Kidney (tissue), 14 donors: ENCODE measurements around the gene SMIM12. TPM values are rescaled to one million over a fixed set of nuclear protein-coding genes. Genes with fewer than 3 reads are reported as not detected.

Experiments used
- DNase-seq, 5 donors: peaks; one replicate each; pipeline ENCODE4 v3.0.0-alpha.2; 2013 to 2020
- FAIRE-seq: peaks from 2 replicates; lab custom pipeline; 2012; peaks lifted over from hg19 to GRCh38; lab: Jason Lieb, UNC
- H3K27ac ChIP-seq, 2 donors: one replicate each; pipeline ENCODE4 v1.7.0; 2013; ENCODE audit warnings: low read depth in 2 of 2, low read length in 2 of 2, inconsistent platforms in 1 of 2
- H3K27me3 ChIP-seq: one replicate; pipeline ENCODE4 v1.7.1; 2013; ENCODE audit warnings: low read length, inconsistent platforms; ENCODE audit not compliant: control insufficient read depth, insufficient read depth
- H3K36me3 ChIP-seq, 3 donors: one replicate each; pipeline versions ENCODE4 v1.7.0 to v1.7.1; 2013; ENCODE audit warnings: low read length in 3 of 3, control low read depth in 1 of 3, inconsistent platforms in 1 of 3; ENCODE audit not compliant: insufficient read depth in 3 of 3, control insufficient read depth in 2 of 3
- H3K4me1 ChIP-seq, 3 donors: one replicate each; pipeline versions ENCODE4 v1.7.0 to v1.7.1; 2013; ENCODE audit warnings: low read length in 3 of 3, inconsistent platforms in 1 of 3, low read depth in 1 of 3; ENCODE audit not compliant: control insufficient read depth in 2 of 3, insufficient read depth in 2 of 3
- H3K4me3 ChIP-seq, 3 donors: one replicate each; pipeline versions ENCODE4 v1.7.0 to v1.8.1; 2013; ENCODE audit warnings: low read length in 3 of 3, control low read depth in 1 of 3, inconsistent platforms in 1 of 3
- H3K9ac ChIP-seq, 3 donors: one replicate each; pipeline versions ENCODE4 v1.7.0 to v1.7.1; 2013; ENCODE audit warnings: low read length in 3 of 3, control low read depth in 1 of 3, inconsistent platforms in 1 of 3
- H3K9me3 ChIP-seq, 3 donors: one replicate each; pipeline versions ENCODE4 v1.7.0 to v1.7.1; 2013; ENCODE audit warnings: low read length in 3 of 3, control low read depth in 1 of 3, inconsistent platforms in 1 of 3; ENCODE audit not compliant: control insufficient read depth in 2 of 3, insufficient read depth in 1 of 3
- CTCF ChIP-seq: IDR thresholded peaks from 3 replicates; pipeline ENCODE4 v1.5.1; 2012; ENCODE audit warnings: mild to moderate bottlenecking, moderate library complexity, borderline replicate concordance; ENCODE audit not compliant: insufficient read depth; ENCODE audit errors: extremely low read depth
- intact Hi-C: fragments of 100-400 bp; cut with DNase I; formaldehyde crosslinking; loops from one replicate; pipeline ENCODE4 v1.11.1; 2022
- polyA plus RNA-seq: library from polyadenylated mRNA; stranded (reverse); fragments of 350-450 nt; fragmentation: Illumina TruSeq; extraction: RNeasy Lipid Tissue Mini Kit (QIAGEN cat#74804); gene quantifications from one replicate; pipeline ENCODE4 v1.2.3, GENCODE V29; 2014; ENCODE audit warnings: low read depth, low replicate concordance; ENCODE audit not compliant: insufficient read depth
- total RNA-seq: library from RNA; stranded (reverse); fragmentation: NEBNext Ultra II Directional; extraction: Animal tissue kit (Norgen Biotek cat#: 25700); gene quantifications from one replicate; pipeline ENCODE4 v1.2.1, GENCODE V29; 2021
- donor health status: control.
- donor health status: control.
- donor health status: control.
- donor health status: control.
- donor health status: control.
- donor health status: DM: yes; HTN: yes; CAD: no.
- donor health status: Normal renal cell carcinoma (clear cell type).

The SMIM12 gene
- total and polyA plus RNA-seq, 2 donors from 2014 or later: 49.2 to 85.9 TPM

- no peak for DNase-seq
- Histone ChIP-seq H3K4me3 (no peak overlapping the region), H3K4me1 (peaks cover 0 to 23% (median 11%) of the 10 kb centered on the region in 3 donors), H3K36me3 (peaks cover 0 to 10% (median 7%) of the 10 kb centered on the region in 3 donors), H3K9ac (no peak overlapping the region), H3K27ac (no peak overlapping the region), H3K27me3 (no peaks in the 10 kb centered on the region), H3K9me3 (no peaks in the 10 kb centered on the region)
- intact Hi-C loops: no loop called here
- no peak for FAIRE-seq
- no peak for TF ChIP-seq CTCF
Observed at GRCh38 chr1:34850382-34850781, 9.2 kb downstream of the SMIM12 start.

GRCh38 chr1:34847094-34847493 is 12.5 kb downstream of the SMIM12 start:
- no peaks in the 10 kb centered on the region for H3K27me3 ChIP-seq
- no peak for FAIRE-seq
- no peak overlapping the region for H3K4me3 ChIP-seq
- H3K9me3 ChIP-seq: no peaks in the 10 kb centered on the region
- H3K9ac ChIP-seq: no peak overlapping the region
- no peaks in the 10 kb centered on the region for H3K36me3 ChIP-seq
- intact Hi-C loops: loop anchor here (10.0 kb wide), 1 partner anchor 52 kb away; the partner anchor contains the start of gene GJA4
- H3K27ac ChIP-seq: no peak overlapping the region
- peaks cover 0 to 27% (median 18%) of the 10 kb centered on the region in 3 donors for H3K4me1 ChIP-seq
- no peak for TF ChIP-seq CTCF
- DNase-seq: peak in 1 of 5 donors; percentile 51

GRCh38 chr1:34846265-34846664 is 13.3 kb downstream of the SMIM12 start:
- H3K27me3 ChIP-seq: no peaks in the 10 kb centered on the region
- DNase-seq (no peak), FAIRE-seq (no peak)
- peaks cover 0 to 20% (median 11%) of the 10 kb centered on the region in 3 donors for H3K4me1 ChIP-seq
- no peak for TF ChIP-seq CTCF
- no peak overlapping the region for H3K9ac ChIP-seq
- intact Hi-C loops: loop anchor here (10.0 kb wide), 1 partner anchor 51 kb away; the partner anchor contains the start of gene GJA4
- no peak overlapping the region for H3K27ac ChIP-seq
- H3K4me3 ChIP-seq: no peak overlapping the region
- H3K9me3 ChIP-seq: no peaks in the 10 kb centered on the region
- no peaks in the 10 kb centered on the region for H3K36me3 ChIP-seq
